Left ventricle myocardium inferior (tissue), 1 donor: ENCODE results near the gene ZSCAN32. TPM values are rescaled to one million over a fixed set of nuclear protein-coding genes. Genes with fewer than 3 reads are reported as not detected.

Experiments used
- DNase-seq: peaks from one replicate; pipeline ENCODE4 v3.0.0-alpha.2; 2020
- H3K27ac ChIP-seq: fragments of 200-600 bp; replicated peaks from 2 replicates; pipeline ENCODE4 v1.8.0; 2021
- H3K27me3 ChIP-seq: fragments of 200-600 bp; 2 replicates; pipeline ENCODE4 v1.8.0; 2021; ENCODE audit warnings: low read depth
- H3K36me3 ChIP-seq: fragments of 200-600 bp; 2 replicates; pipeline ENCODE4 v1.8.0; 2021
- H3K4me1 ChIP-seq: fragments of 200-600 bp; 2 replicates; pipeline ENCODE4 v1.8.0; 2021
- H3K4me3 ChIP-seq: fragments of 200-600 bp; 2 replicates; pipeline ENCODE4 v1.8.0; 2021; ENCODE audit warnings: mild to moderate bottlenecking, moderate library complexity
- H3K9me3 ChIP-seq: fragments of 200-600 bp; replicated peaks from 2 replicates; pipeline ENCODE4 v1.8.0; 2021
- intact Hi-C: fragments of 100-400 bp; cut with micrococcal nuclease; formaldehyde crosslinking; loops from one replicate; pipeline ENCODE4 v1.11.0; 2022
- total RNA-seq: library from RNA; stranded (reverse); fragmentation: NEBNext Ultra II Directional; extraction: Animal tissue kit (Norgen Biotek cat#: 25700); gene quantifications from one replicate; pipeline ENCODE4 v1.2.1, GENCODE V29; 2021
- TF ChIP-seq, protein P1 (sequence below): fragments of 200-600 bp; IDR thresholded peaks from 2 replicates; pipeline ENCODE4 v1.8.0; 2021; ENCODE audit warnings: antibody characterized with exemption, mild to moderate bottlenecking, borderline replicate concordance
- donor health status: DM: no; HTN: yes; CAD: no; lungs with severe emphysema.

ZSCAN32 gene
- total RNA-seq, 1 donor from 2014 or later = 5.9 TPM

DNA sequence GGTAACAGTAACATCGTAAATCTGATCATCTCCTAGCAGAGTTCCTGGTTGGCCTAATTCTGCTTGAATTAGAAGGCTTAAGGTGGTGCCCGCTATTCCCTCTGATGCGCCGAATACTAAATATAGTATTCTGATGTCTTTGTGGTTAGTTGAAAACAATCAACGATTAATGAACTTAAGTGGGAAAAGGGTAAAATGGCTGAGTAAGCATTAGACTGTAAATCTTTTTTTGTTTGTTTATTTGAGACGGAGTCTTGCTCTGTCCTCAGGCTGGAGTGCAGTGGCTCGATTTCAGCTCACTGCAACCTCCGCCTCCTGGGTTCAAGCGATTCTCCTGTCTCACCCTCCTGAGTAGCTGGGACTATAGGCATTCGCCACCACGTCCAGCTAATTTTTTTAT lies 31.7 kb downstream of the ZSCAN32 start:
- peaks cover 7% of the 10 kb centered on the region for H3K36me3 ChIP-seq
- no peak overlapping the region for H3K4me3 ChIP-seq
- no peaks in the 10 kb centered on the region for H3K27me3 ChIP-seq
- intact Hi-C loops = no loop called here
- no peaks in the 10 kb centered on the region for H3K9me3 ChIP-seq
- TF ChIP-seq, protein P1, sequence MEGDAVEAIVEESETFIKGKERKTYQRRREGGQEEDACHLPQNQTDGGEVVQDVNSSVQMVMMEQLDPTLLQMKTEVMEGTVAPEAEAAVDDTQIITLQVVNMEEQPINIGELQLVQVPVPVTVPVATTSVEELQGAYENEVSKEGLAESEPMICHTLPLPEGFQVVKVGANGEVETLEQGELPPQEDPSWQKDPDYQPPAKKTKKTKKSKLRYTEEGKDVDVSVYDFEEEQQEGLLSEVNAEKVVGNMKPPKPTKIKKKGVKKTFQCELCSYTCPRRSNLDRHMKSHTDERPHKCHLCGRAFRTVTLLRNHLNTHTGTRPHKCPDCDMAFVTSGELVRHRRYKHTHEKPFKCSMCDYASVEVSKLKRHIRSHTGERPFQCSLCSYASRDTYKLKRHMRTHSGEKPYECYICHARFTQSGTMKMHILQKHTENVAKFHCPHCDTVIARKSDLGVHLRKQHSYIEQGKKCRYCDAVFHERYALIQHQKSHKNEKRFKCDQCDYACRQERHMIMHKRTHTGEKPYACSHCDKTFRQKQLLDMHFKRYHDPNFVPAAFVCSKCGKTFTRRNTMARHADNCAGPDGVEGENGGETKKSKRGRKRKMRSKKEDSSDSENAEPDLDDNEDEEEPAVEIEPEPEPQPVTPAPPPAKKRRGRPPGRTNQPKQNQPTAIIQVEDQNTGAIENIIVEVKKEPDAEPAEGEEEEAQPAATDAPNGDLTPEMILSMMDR = no peak
- no peak overlapping the region for H3K27ac ChIP-seq
- no peak for DNase-seq
- H3K4me1 ChIP-seq = no peaks in the 10 kb centered on the region

DNA sequence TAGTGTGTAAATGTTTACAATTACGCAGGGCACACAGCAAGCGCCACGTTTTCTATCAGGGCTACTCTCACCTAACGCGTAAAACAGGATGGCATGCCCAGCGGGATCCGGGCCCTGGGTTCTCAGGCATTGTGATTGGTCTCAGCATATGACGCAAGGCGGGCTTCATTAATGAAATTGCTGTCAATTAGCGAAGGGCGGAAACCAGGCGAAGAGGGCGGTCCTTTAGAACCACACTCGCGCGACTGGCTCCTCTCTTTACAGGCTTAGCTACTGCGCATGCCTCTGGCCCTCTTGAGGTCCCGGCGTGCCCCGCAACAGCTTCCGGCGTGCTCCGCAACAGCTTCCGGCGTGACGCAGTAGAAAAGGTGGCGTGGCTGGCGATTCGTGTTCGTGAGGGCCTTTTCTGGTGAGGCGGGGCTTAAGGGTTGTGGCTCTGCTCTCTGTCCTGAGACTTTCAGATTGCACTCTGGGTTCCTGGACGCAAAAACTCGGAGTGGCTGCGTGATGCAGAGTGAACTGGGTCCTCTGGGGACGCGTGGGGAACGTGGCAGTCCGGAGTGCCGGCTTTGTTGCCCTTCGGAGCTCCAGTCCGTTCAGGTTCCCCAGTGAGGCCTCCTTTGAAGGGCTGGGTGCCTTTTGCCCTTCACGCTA lies 35.9 kb downstream of the ZSCAN32 start:
- Histone ChIP-seq H3K4me1 (no peaks in the 10 kb centered on the region), H3K27ac (peak overlapping the region; percentile 87), H3K9me3 (no peaks in the 10 kb centered on the region), H3K27me3 (peaks cover 16% of the 10 kb centered on the region), H3K4me3 (peak overlapping the region; percentile 68), H3K36me3 (peaks cover 7% of the 10 kb centered on the region)
- TF ChIP-seq, protein P1 = no peak
- intact Hi-C loops = no loop called here
- DNase-seq = peak; percentile 86

DNA sequence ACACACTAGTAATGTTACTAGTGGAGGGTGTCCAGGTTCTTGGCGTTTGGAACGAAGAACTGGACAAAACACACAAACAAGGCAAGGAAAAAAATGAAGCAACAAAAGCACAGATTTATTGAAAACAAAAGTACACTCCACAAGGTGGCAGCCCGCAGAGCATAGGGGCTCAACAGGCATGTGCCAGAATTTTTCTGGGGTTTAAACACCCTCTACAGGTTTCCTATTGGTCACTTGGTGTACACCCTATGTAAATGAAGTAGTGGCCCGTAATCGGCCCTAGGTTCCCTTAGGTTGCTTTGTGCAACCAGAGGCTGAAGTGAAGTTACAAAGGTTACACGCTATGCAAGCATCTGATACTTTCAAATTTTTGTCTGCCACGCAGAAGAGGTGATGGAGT lies 37.0 kb downstream of the ZSCAN32 start:
- Histone ChIP-seq H3K27ac (no peak overlapping the region), H3K36me3 (peaks cover 7% of the 10 kb centered on the region), H3K4me1 (no peaks in the 10 kb centered on the region), H3K27me3 (peaks cover 16% of the 10 kb centered on the region), H3K4me3 (no peak overlapping the region), H3K9me3 (no peaks in the 10 kb centered on the region)
- DNase-seq = no peak
- intact Hi-C loops = no loop called here
- TF ChIP-seq, protein P1 = no peak

DNA sequence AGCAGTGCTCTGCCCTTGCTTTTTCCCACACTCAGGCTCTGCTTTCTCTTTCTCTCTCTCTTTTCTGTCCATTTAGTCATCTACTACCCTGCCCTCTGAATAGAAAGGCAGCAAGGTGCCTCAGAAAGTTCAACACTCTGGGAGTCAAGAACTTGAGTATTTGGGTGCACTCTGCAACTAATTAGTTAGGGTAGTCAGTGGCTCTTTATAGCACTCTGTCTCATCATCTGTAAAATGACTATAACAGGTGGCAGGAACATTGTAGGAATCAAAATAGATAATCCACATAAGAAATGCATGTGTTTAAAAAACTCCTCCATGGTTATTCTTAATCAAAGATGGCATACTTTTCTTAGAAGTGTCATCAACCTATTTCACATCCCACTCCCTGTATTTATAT lies 37.9 kb downstream of the ZSCAN32 start:
- no peak overlapping the region for H3K4me3 ChIP-seq
- no peaks in the 10 kb centered on the region for H3K9me3 ChIP-seq
- H3K36me3 ChIP-seq = peaks cover 7% of the 10 kb centered on the region
- no peak for DNase-seq
- intact Hi-C loops = no loop called here
- no peak overlapping the region for H3K27ac ChIP-seq
- H3K4me1 ChIP-seq = no peaks in the 10 kb centered on the region
- TF ChIP-seq, protein P1 = no peak
- H3K27me3 ChIP-seq = peaks cover 16% of the 10 kb centered on the region

DNA sequence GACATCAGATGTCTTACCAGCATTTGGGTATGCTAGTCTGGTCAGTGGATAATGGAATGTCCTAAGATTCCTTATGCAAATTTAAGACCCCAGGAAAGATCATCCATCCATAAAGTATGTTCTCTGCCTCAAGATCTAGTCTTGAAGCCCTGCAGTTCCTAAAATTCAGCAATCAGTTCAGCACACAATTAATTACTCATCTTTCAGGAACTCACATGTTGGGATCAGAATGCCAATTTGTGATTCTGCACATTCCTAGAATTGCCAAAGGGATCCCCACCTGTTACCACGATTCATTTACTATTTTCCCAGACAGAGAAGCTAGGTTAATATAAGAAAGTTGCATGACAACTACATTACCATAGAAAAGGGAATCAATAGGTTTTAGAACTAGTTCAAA lies 41.9 kb downstream of the ZSCAN32 start:
- no peaks in the 10 kb centered on the region for H3K9me3 ChIP-seq
- DNase-seq = no peak
- H3K27ac ChIP-seq = no peak overlapping the region
- intact Hi-C loops = no loop called here
- H3K4me1 ChIP-seq = no peaks in the 10 kb centered on the region
- peaks cover 16% of the 10 kb centered on the region for H3K27me3 ChIP-seq
- TF ChIP-seq, protein P1 = no peak
- no peaks in the 10 kb centered on the region for H3K36me3 ChIP-seq
- no peak overlapping the region for H3K4me3 ChIP-seq
